DOHH2 (cell line): ENCODE data around the gene HSCB.
A peak's percentile ranks its signal among the peaks of the same experiment; 100 is the strongest.
"Not testable (repeated sequence)": the region's sequence is repeated elsewhere in the genome, so short reads cannot be mapped to it uniquely, and the experiment has no call there.

Experiments
- H3F3A ChIP-seq: fragments of 200-600 bp; sonication (generic), shearing (Covaris generic); 2 replicates; pipeline ENCODE4 v1.6.0; 2016; ENCODE audit warnings: antibody characterized with exemption, mild to moderate bottlenecking; ENCODE audit not compliant: control insufficient read depth, insufficient read depth
- H3K27ac ChIP-seq: fragments of 200-600 bp; sonication (generic); 2 replicates; pipeline ENCODE4 v1.5.1; 2014; ENCODE audit warnings: low read depth, mild to moderate bottlenecking, low read length, moderate library complexity
- H3K27me3 ChIP-seq: fragments of 200-600 bp; sonication (generic); 2 replicates; pipeline ENCODE4 v1.6.1; 2014; ENCODE audit warnings: mild to moderate bottlenecking, low read length, mixed read lengths; ENCODE audit not compliant: control insufficient read depth
- H3K36me3 ChIP-seq: fragments of 200-600 bp; sonication (generic); 2 replicates; pipeline ENCODE4 v1.6.1; 2014; ENCODE audit warnings: mild to moderate bottlenecking, low read length, moderate library complexity, mixed read lengths; ENCODE audit not compliant: control insufficient read depth
- H3K4me1 ChIP-seq: fragments of 200-600 bp; sonication (generic); 2 replicates; pipeline ENCODE4 v1.6.1; 2014; ENCODE audit warnings: mild to moderate bottlenecking, low read length, mixed read lengths; ENCODE audit not compliant: control insufficient read depth
- H3K4me2 ChIP-seq: fragments of 200-600 bp; sonication (generic); 2 replicates; pipeline ENCODE4 v1.6.0; 2014; ENCODE audit warnings: mild to moderate bottlenecking, low read length, moderate library complexity
- H3K4me3 ChIP-seq: fragments of 200-600 bp; sonication (generic); 2 replicates; pipeline ENCODE4 v1.5.1; 2014; ENCODE audit warnings: mild to moderate bottlenecking, low read length, mixed read lengths
- H3K79me2 ChIP-seq: fragments of 200-600 bp; sonication (generic); 2 replicates; pipeline ENCODE4 v1.6.1; 2014; ENCODE audit warnings: mild to moderate bottlenecking, low read length, mixed read lengths; ENCODE audit not compliant: control insufficient read depth
- H3K9me2 ChIP-seq: fragments of 200-600 bp; sonication (generic); replicated peaks from 2 replicates; pipeline ENCODE4 v1.6.1; 2014; ENCODE audit warnings: mild to moderate bottlenecking, low read length, mixed read lengths; ENCODE audit not compliant: control insufficient read depth
- H3K9me3 ChIP-seq: fragments of 200-600 bp; sonication (generic); 2 replicates; pipeline ENCODE4 v1.6.1; 2014; ENCODE audit warnings: antibody characterized with exemption, low read length, mixed read lengths; ENCODE audit not compliant: control insufficient read depth, insufficient read depth
- H4K20me1 ChIP-seq: fragments of 200-600 bp; sonication (generic); 2 replicates; pipeline ENCODE4 v1.6.0; 2014; ENCODE audit warnings: low read depth, mild to moderate bottlenecking, antibody characterized with exemption, low read length, moderate library complexity; ENCODE audit not compliant: control insufficient read depth, insufficient read depth
- CTCF ChIP-seq: fragments of 200-600 bp; sonication (generic); IDR thresholded peaks from one replicate; pipeline ENCODE4 v1.5.1; 2014; ENCODE audit warnings: antibody characterized with exemption, mild to moderate bottlenecking, low read depth, low read length; ENCODE audit not compliant: poor library complexity, severe bottlenecking
- EZH2phosphoT487 ChIP-seq: fragments of 200-600 bp; sonication (generic); IDR thresholded peaks from 2 replicates; pipeline ENCODE4 v1.6.1; 2017; ENCODE audit warnings: borderline replicate concordance, mild to moderate bottlenecking, antibody characterized with exemption, low read length, moderate library complexity, mixed read lengths

Gene HSCB

GRCh38 chr22:28800308-28801041 lies 58.6 kb downstream of the HSCB start, which contains the start of gene XBP1:
TSS of gene XBP1 (minus strand) at chr22:28800569.
- Histone ChIP-seq H3K9me3 (no peaks in the 10 kb centered on the region), H3K27ac (peak within 1 kb of the TSS; percentile 51), H3F3A (peaks cover 23% of the 10 kb centered on the region), H3K36me3 (peaks cover 42% of the 10 kb centered on the region), H3K9me2 (no peaks in the 10 kb centered on the region), H3K4me1 (peaks cover 57% of the 10 kb centered on the region), H4K20me1 (0 out of 2 replicates have a peak, but pooled peaks cover 5% of the 10 kb centered on the region), H3K4me2 (peak within 1 kb of the TSS; percentile 71), H3K27me3 (no peaks in the 10 kb centered on the region), H3K4me3 (peak within 1 kb of the TSS; percentile 99), H3K79me2 (peaks cover 67% of the 10 kb centered on the region)
- TF ChIP-seq CTCF (no peak), EZH2phosphoT487 (no peak)

DNA sequence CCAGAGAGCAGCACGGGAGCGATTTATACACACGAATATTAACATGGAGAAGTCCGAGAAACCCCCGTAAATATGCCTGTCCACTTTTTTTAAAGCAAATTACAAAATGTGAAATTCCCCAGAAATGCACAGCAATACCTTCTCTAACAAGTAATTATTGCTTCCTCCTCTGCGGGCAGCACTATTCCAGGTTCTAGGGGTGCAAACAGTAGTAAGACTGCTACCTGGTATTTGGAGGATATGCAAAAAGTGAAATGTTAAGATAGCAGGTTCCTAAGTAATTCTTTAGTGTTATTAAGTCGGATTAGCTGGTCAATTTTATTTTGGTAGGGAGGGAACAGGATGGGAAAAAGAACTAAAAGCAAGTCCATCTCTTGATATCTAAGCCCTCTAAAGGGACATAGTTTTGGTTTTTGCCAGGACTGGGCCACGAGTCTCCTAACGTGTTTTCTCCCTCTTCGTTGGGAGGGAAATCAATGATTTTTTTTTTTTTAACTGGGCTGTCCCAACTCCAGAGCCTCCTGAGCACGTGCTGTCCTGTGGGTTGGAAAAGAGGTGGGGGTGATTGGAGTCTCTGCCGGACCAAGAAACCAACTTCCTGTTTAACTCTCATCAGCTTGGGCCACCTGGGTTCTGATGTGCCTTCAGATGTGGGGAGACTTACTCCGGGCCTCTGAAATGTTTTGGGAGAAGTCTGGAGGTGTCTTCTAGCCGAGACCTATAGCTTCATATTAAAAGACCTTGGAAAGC lies 60.2 kb downstream of the HSCB start:
- peak overlapping the region; percentile 71 for H3K4me2 ChIP-seq
- H3K9me3 ChIP-seq: no peaks in the 10 kb centered on the region
- no peaks in the 10 kb centered on the region for H3K9me2 ChIP-seq
- H3F3A ChIP-seq: peaks cover 16% of the 10 kb centered on the region
- H4K20me1 ChIP-seq: no peaks in the 10 kb centered on the region
- H3K79me2 ChIP-seq: peaks cover 53% of the 10 kb centered on the region
- H3K27ac ChIP-seq: peak overlapping the region; percentile 32
- H3K27me3 ChIP-seq: no peaks in the 10 kb centered on the region
- peaks cover 41% of the 10 kb centered on the region for H3K4me1 ChIP-seq
- peaks cover 26% of the 10 kb centered on the region for H3K36me3 ChIP-seq
- TF ChIP-seq CTCF (no peak), EZH2phosphoT487 (no peak)
- H3K4me3 ChIP-seq: peak overlapping the region; percentile 99

DNA sequence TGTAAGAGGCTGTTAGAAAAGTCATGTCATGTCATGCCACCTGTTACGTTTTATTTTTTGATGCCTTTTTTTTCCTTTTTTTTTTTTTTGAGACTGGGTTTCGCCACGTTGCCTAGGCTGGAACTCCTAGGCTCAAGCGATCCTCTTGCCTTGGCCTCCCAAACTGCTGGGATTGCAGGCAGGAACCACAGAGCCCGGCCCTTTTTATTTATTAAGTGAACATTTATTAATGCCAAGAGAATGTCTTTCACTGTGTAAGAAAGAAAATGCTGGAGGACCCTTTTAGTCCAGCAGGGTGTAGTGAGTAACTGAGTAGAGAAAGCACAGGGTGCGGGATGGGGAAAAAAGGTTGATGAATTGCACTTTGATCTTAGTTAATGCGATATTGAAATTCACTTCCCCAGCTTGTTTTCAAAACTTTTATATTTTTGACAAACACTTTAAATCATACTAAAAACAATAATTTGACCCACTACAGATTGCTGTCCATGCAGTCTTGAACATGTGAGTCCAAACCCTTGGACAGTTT lies 60.8 kb downstream of the HSCB start:
- peak overlapping the region; percentile 71 for H3K4me2 ChIP-seq

GRCh38 chr22:28805426-28805825 lies 63.6 kb downstream of the HSCB start:
- not testable (repeated sequence) for H4K20me1 ChIP-seq, H3K4me2 ChIP-seq, H3K9me3 ChIP-seq, H3K4me3 ChIP-seq, H3K27ac ChIP-seq, H3K27me3 ChIP-seq, H3K9me2 ChIP-seq, H3K36me3 ChIP-seq
- H3K4me1 ChIP-seq: peaks cover 21% of the 10 kb centered on the region
- H3K79me2 ChIP-seq: peaks cover 20% of the 10 kb centered on the region
- peaks cover 14% of the 10 kb centered on the region for H3F3A ChIP-seq

More for the DNA sequence above, 60.8 kb downstream of the HSCB start:
- Histone ChIP-seq H3K9me3 (no peaks in the 10 kb centered on the region), H3K27me3 (no peaks in the 10 kb centered on the region), H3F3A (peaks cover 14% of the 10 kb centered on the region), H3K36me3 (peaks cover 21% of the 10 kb centered on the region), H3K4me3 (peak overlapping the region; percentile 99), H4K20me1 (no peaks in the 10 kb centered on the region), H3K79me2 (peaks cover 47% of the 10 kb centered on the region), H3K27ac (peak overlapping the region; percentile 32), H3K4me1 (peaks cover 37% of the 10 kb centered on the region), H3K9me2 (no peaks in the 10 kb centered on the region)
- TF ChIP-seq EZH2phosphoT487 (no peak), CTCF (no peak)
